HUES48 (cell line): ENCODE data around the gene GPC6.
"Not testable (repeated sequence)": the region's sequence is repeated elsewhere in the genome, so short reads cannot be mapped to it uniquely, and the experiment has no call there.

Experiments used
- H3K27ac ChIP-seq: one replicate; pipeline ENCODE4 v1.7.0; 2013; ENCODE audit warnings: low read depth, low read length, inconsistent platforms
- H3K27me3 ChIP-seq: 2 replicates; pipeline ENCODE4 v1.6.1; 2013; ENCODE audit warnings: mild to moderate bottlenecking, low read length; ENCODE audit not compliant: control insufficient read depth, insufficient read depth
- H3K36me3 ChIP-seq: 2 replicates; pipeline ENCODE4 v1.6.1; 2013; ENCODE audit warnings: low read length; ENCODE audit not compliant: control insufficient read depth, insufficient read depth
- H3K4me1 ChIP-seq: 2 replicates; pipeline ENCODE4 v1.6.1; 2013; ENCODE audit warnings: mild to moderate bottlenecking, low read length; ENCODE audit not compliant: control insufficient read depth, insufficient read depth
- H3K4me3 ChIP-seq: 2 replicates; pipeline ENCODE4 v1.5.1; 2013; ENCODE audit warnings: mild to moderate bottlenecking, low read depth, low read length
- H3K9ac ChIP-seq: 2 replicates; pipeline ENCODE4 v1.6.1; 2013; ENCODE audit warnings: mild to moderate bottlenecking, low read depth, low read length, moderate library complexity
- H3K9me3 ChIP-seq: 2 replicates; pipeline ENCODE4 v1.6.1; 2013; ENCODE audit warnings: low read length; ENCODE audit not compliant: control insufficient read depth, insufficient read depth

Gene GPC6

GRCh38 chr13:94199135-94199534 is 972.5 kb downstream of the GPC6 start:
- H3K9ac ChIP-seq, result no peak overlapping the region
- H3K4me1 ChIP-seq, result no peaks in the 10 kb centered on the region
- no peak overlapping the region for H3K27ac ChIP-seq
- no peaks in the 10 kb centered on the region for H3K36me3 ChIP-seq
- H3K27me3 ChIP-seq, result no peaks in the 10 kb centered on the region
- H3K4me3 ChIP-seq, result no peak overlapping the region
- no peaks in the 10 kb centered on the region for H3K9me3 ChIP-seq

GRCh38 chr13:94201022-94201421 is 974.4 kb downstream of the GPC6 start:
- H3K9me3 ChIP-seq, result no peaks in the 10 kb centered on the region
- no peak overlapping the region for H3K4me3 ChIP-seq
- no peaks in the 10 kb centered on the region for H3K27me3 ChIP-seq
- H3K27ac ChIP-seq, result no peak overlapping the region
- H3K9ac ChIP-seq, result no peak overlapping the region
- no peaks in the 10 kb centered on the region for H3K36me3 ChIP-seq
- no peaks in the 10 kb centered on the region for H3K4me1 ChIP-seq

- no peaks in the 10 kb centered on the region for H3K36me3 ChIP-seq
- H3K27ac ChIP-seq, result no peak overlapping the region
- no peaks in the 10 kb centered on the region for H3K9me3 ChIP-seq
- H3K9ac ChIP-seq, result no peak overlapping the region
- H3K4me3 ChIP-seq, result no peak overlapping the region
- H3K4me1 ChIP-seq, result no peaks in the 10 kb centered on the region
- no peaks in the 10 kb centered on the region for H3K27me3 ChIP-seq
Measured at GRCh38 chr13:94204163-94204562, 977.6 kb downstream of the GPC6 start.

DNA sequence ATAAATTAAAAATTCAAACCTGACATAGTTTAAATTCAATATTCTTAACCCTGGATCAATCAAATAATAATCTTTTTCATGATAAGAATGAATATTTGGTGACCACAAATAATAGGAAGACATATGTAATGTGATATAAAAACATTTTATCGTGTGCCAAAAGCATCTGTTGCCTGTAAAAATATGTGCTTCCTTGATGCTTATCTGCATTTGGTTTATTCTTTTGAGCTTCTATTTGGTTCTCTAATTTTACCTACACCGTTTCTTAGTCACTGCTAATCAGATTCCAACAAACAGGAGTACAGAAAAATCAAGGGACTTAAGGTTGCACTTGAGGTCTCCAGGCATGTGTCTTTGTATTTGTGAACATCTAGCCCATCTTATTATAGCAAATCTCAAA is 978.3 kb downstream of the GPC6 start:
- Histone ChIP-seq H3K4me1 (no peaks in the 10 kb centered on the region), H3K27ac (no peak overlapping the region), H3K9ac (no peak overlapping the region), H3K4me3 (no peak overlapping the region), H3K27me3 (no peaks in the 10 kb centered on the region), H3K9me3 (no peaks in the 10 kb centered on the region), H3K36me3 (no peaks in the 10 kb centered on the region)

DNA sequence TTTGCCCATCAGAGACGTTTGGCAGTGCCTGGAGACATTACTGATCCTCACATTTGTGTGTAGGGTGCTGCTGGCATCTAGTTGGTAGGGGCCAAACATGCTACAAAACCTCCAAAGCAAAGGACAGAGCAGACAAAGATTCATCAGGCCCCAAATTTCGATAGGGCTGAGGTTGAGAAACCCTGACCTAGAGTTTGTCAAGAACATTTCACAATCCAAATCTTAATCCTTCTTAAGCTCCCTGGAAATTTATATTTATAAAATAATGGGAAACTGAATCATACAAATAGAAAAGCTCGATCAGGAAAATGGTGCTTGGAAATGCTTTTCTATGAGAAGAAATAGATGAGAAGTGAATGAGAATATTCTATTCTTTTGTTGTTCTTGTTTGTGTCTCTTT is 979.3 kb downstream of the GPC6 start:
- no peak overlapping the region for H3K4me3 ChIP-seq
- no peak overlapping the region for H3K27ac ChIP-seq
- H3K4me1 ChIP-seq, result no peaks in the 10 kb centered on the region
- no peaks in the 10 kb centered on the region for H3K27me3 ChIP-seq
- no peaks in the 10 kb centered on the region for H3K9me3 ChIP-seq
- H3K9ac ChIP-seq, result no peak overlapping the region
- H3K36me3 ChIP-seq, result no peaks in the 10 kb centered on the region

- H3K9ac ChIP-seq, result no peak overlapping the region
- no peaks in the 10 kb centered on the region for H3K9me3 ChIP-seq
- no peaks in the 10 kb centered on the region for H3K36me3 ChIP-seq
- no peak overlapping the region for H3K4me3 ChIP-seq
- no peaks in the 10 kb centered on the region for H3K4me1 ChIP-seq
- H3K27me3 ChIP-seq, result no peaks in the 10 kb centered on the region
- no peak overlapping the region for H3K27ac ChIP-seq
Measured at GRCh38 chr13:94209117-94209516, 982.5 kb downstream of the GPC6 start.

GRCh38 chr13:94209913-94210312 is 983.3 kb downstream of the GPC6 start:
- not testable (repeated sequence) for H3K9me3 ChIP-seq, H3K4me3 ChIP-seq, H3K27ac ChIP-seq, H3K36me3 ChIP-seq, H3K9ac ChIP-seq, H3K4me1 ChIP-seq, H3K27me3 ChIP-seq

GRCh38 chr13:94210816-94211215 is 984.2 kb downstream of the GPC6 start:
- no peaks in the 10 kb centered on the region for H3K9me3 ChIP-seq
- no peak overlapping the region for H3K27ac ChIP-seq
- H3K27me3 ChIP-seq, result no peaks in the 10 kb centered on the region
- no peak overlapping the region for H3K9ac ChIP-seq
- no peaks in the 10 kb centered on the region for H3K4me1 ChIP-seq
- H3K4me3 ChIP-seq, result no peak overlapping the region
- H3K36me3 ChIP-seq, result no peaks in the 10 kb centered on the region

DNA sequence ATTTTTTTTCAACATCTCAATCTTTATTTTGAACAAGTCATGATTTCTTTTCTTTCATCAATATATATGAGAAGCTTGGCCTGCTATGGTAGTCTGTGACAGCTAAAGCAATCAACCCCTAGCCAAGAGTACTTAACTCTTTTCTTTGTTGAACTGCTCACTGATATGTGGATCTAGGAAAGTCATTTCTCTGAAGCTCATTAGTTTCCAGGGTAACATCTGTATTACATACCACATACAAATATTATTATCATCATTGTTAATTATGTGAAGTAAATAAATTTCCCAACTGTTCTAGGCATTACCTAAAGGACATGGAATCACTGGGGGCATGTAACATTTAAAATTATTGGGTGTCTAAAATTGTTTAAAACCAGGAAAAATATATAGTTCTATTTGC is 985.6 kb downstream of the GPC6 start:
- Histone ChIP-seq H3K4me3 (no peak overlapping the region), H3K27me3 (no peaks in the 10 kb centered on the region), H3K9me3 (no peaks in the 10 kb centered on the region), H3K36me3 (no peaks in the 10 kb centered on the region), H3K9ac (no peak overlapping the region), H3K4me1 (peaks cover 6% of the 10 kb centered on the region; the same call in 1 of the 2 replicates), H3K27ac (no peak overlapping the region)

- Histone ChIP-seq H3K9me3 (no peaks in the 10 kb centered on the region), H3K27me3 (no peaks in the 10 kb centered on the region), H3K36me3 (no peaks in the 10 kb centered on the region), H3K27ac (no peak overlapping the region), H3K4me1 (peaks cover 25% of the 10 kb centered on the region), H3K4me3 (no peak overlapping the region), H3K9ac (no peak overlapping the region)
Measured at GRCh38 chr13:94214121-94214520, 987.5 kb downstream of the GPC6 start.

DNA sequence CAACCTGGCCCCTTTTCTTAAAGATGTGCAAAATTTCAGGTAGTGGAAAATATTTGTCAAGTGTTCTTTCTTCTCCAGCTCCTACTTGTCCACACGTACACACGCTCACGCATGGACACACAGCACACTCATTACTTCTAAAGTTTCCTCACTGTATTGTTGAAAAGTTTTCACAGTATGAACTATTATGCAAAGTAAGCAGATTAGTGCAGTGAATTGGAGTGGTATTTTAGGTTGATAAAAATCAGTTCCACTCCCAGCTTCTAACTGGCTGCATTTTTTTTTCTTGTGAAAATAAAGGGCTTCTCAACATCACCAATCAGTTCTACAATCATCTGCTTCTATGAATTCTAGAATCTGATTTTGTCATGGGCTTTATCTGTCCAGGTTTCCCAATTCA is 988.4 kb downstream of the GPC6 start:
- Histone ChIP-seq H3K9me3 (no peaks in the 10 kb centered on the region), H3K4me1 (peaks cover 30% of the 10 kb centered on the region), H3K27ac (no peak overlapping the region), H3K4me3 (no peak overlapping the region), H3K9ac (no peak overlapping the region), H3K27me3 (no peaks in the 10 kb centered on the region), H3K36me3 (no peaks in the 10 kb centered on the region)

- no peak overlapping the region for H3K9ac ChIP-seq
- H3K27ac ChIP-seq, result no peak overlapping the region
- H3K9me3 ChIP-seq, result no peaks in the 10 kb centered on the region
- no peaks in the 10 kb centered on the region for H3K36me3 ChIP-seq
- H3K27me3 ChIP-seq, result no peaks in the 10 kb centered on the region
- H3K4me3 ChIP-seq, result no peak overlapping the region
- H3K4me1 ChIP-seq, result peaks cover 30% of the 10 kb centered on the region
Measured at GRCh38 chr13:94216476-94216875, 989.9 kb downstream of the GPC6 start.
